Head of caudate nucleus (tissue), 42 donors: Measurements from ENCODE around the gene D2HGDH.
"Not testable (repeated sequence)": the region's sequence is repeated elsewhere in the genome, so short reads cannot be mapped to it uniquely, and the experiment has no call there.

Source experiments
- DNase-seq, 42 donors: peaks; one replicate each; pipeline versions ENCODE4 v3.0.0 to v3.0.0-alpha.2; 2020 to 2021; ENCODE audit warnings: mixed read lengths in 7 of 42
- intact Hi-C: fragments of 100-400 bp; cut with DNase I; formaldehyde crosslinking; loops from one replicate; pipeline ENCODE4 v1.15.0; 2022

D2HGDH gene

DNA sequence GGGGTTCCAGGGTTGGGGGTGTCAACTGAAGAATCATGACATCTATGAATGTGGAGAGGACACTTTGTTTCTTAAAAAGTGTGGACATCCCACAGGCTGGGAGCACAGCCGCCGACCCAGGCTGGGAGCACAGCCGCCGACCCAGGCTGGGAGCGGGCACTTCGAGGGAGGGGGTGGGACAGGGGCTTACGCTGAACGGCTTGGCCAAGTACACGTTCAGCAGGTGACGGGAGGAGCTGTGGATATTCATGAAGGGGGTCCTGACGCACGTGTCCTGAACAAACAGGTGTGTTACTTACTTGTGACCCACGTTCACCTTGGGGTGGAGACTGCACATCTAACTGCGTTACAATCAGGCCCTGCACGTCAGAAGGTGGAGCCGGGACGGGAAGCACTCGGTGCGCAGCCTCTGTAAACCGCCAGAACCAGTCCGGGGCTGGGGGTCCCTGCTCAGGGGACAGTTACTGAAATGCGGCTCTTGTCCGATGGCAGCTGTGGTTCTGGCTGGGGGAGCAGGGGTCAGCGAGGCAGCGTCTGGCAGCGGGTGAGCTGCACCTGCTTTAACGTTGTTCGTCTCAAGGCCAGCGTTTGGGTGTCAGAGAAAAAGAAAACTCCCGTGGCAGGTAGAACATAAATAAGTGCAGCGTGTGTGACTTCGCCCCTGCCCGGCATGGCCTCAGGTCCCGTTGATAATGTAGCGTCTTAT lies 65.9 kb downstream of the D2HGDH start:
- intact Hi-C loops, result not testable (repeated sequence)

DNA sequence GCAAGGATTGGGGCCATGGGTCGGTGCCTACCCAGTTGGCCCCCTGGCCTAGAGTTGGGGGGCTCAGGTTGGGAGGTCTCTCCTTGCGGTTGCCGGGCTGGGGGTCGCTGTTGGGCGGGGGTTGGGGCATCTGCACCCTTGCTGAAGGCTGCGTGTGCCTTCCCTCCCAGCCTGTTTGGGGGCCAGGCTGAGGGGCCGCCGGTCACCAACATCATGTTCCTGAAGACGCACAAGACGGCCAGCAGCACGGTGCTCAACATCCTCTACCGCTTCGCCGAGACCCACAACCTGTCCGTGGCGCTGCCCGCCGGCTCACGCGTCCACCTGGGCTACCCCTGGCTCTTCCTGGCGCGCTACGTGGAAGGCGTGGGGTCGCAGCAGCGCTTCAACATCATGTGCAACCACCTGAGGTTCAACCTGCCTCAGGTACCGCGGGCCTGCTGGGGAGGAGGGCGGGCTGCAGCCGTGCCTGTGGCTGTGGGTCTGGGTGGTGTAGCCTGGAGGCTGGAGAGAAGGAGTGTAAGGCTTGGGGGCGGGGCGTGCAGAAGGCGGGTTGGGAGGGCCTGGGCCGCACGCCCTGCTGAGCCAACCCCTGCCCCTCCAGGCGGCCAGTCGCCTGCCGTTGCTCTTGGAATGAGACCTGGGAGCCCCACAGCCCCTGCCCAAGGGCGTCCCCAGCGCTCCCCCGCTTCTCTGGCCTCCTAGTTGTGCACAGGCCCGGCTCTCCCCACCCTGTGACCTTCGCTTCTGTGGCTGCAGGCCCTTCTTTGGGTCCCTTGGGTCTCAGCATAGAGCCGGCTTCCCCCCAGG lies 67.4 kb downstream of the D2HGDH start:
- intact Hi-C loops, result no loop called here

More for the DNA sequence above, 65.9 kb downstream of the D2HGDH start:
- DNase-seq, result peak in 3 of 42 donors; percentile 3 to 21 (median 8)

DNA sequence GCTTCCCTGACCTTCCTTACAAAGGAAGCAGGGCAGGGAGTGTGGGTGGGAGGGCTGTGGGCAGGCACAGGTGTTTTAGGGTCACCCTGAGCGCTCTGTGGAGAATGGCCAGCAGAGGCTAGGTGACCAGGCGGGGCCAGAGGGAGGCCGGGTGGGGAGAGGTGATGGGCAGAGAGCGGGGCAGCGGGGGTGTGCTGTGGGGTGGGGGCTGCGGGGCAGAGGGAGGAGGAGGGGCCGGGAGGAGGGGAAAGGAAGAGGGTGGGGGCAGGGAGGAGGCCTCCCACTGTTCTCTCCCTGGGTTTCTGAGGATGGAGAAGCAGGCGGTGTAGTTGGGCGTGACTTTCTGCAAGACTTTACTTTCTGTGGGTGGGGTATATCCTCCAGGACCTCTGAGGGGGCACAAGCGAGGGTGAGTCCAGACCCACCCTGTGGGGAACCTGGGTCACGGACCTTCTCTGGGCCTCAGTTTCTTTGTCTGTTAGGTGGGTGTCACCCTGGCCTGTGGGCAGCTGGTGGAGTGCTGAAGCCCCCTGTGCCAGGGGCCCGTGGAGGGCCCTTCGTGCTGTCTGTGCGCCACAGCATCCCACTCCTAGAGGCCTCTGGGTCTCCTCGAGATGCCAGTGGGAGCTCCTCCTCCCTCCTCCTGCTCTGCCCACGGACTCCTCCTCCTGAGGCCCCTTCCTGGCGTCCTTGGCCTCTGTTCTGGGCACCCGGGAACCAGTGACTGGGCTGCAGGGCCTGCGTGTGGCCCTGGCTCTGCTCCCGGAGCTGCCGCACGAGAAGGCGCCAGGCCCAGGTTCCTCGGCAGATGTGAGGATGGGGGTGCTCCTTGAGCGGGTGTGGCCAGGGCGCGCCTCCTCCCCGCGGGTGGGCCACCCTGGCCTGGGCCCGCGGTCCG lies 68.2 kb downstream of the D2HGDH start:
- DNase-seq, result peak in 7 of 42 donors; percentile 3 to 49 (median 42)

More for the DNA sequence above, 67.4 kb downstream of the D2HGDH start:
- peak in 4 of 42 donors; percentile 2 to 40 (median 28) for DNase-seq

DNA sequence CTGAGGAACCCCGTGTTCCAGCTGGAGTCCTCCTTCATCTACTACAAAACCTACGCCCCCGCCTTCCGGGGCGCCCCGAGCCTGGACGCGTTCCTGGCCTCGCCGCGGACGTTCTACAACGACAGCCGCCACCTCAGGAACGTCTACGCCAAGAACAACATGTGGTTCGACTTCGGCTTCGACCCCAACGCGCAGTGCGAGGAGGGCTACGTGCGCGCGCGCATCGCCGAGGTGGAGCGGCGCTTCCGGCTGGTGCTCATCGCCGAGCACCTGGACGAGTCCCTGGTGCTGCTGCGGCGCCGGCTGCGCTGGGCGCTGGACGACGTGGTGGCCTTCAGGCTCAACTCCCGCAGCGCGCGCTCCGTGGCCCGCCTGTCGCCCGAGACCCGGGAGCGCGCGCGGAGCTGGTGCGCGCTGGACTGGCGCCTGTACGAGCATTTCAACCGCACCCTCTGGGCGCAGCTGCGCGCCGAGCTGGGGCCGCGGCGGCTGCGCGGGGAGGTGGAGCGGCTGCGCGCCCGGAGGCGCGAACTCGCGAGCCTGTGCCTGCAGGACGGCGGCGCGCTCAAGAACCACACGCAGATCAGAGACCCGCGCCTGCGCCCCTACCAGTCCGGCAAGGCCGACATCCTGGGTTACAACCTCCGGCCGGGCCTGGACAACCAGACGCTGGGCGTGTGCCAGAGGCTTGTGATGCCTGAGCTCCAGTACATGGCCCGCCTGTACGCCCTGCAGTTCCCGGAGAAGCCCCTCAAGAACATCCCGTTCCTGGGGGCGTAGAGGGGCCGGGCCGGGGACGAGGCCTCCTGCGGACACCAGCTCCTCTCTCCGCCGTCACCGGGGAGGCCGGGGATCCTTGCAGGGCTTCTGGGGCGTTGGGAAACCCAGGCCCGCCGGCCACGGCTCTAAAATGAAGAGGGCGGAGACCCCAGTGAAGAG lies 69.2 kb downstream of the D2HGDH start:
- DNase-seq, result peak; percentile 36 to 86 (median 73)
- intact Hi-C loops, result no loop called here

More for the DNA sequence above, 68.2 kb downstream of the D2HGDH start:
- intact Hi-C loops, result no loop called here

DNA sequence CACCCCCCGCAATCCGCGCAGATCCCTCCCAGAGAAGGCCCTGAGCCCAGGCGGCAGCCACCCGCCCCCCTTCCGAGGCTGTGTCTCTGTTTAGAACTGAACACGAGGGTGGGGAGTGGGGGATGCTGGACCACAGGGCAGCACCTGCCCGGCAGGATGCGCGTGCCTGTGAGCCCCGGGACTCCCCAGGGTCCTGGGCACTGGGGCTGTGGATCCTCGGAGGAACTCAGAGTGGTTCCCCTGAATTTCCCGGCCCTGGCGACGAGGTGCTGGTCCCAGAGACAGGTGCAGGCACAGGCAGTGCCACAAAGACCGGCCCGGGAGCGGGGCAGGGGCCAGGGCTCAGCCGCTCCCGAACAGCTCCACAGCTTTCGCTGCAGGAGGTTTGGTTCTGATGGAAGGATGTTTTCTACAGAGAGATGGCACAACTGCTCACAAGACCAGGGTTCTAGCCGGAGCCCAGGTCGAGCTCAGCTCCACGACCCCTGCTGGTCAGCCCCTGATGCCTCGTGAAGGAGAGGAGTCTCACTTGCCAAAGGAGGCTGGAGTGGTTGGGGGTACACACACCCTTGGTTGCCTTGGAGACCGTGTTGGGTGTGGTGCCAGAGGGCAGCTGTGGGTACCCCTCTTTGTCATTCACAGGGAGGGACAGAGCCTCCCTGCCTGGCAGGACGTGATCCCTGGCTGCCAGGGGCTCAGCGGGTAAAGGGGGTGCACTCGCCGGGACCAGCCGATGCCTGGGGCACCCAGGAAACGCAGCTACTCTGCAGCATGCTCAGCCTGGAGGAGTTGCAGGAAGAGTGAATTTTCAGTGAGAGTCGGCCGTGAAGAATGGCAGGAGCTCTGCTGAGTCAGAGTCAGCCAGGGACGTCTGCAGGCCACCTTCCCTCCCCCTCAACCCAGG lies 70.1 kb downstream of the D2HGDH start:
- DNase-seq, result peak in 10 of 42 donors; percentile 18 to 43 (median 32)
- intact Hi-C loops, result no loop called here

DNA sequence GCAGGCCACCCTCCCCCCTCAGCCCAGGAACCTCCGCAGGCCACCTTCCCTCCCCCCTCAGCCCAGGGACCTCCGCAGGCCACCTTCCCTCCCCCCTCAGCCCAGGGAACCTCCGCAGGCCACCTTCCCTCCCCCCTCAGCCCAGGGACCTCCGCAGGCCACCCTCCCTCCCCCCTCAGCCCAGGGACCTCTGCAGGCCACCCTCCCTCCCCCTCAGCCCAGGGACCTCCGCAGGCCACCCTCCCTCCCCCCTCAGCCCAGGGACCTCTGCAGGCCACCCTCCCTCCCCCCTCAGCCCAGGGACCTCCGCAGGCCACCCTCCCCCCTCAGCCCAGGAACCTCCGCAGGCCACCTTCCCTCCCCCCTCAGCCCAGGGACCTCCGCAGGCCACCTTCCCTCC lies 71.8 kb downstream of the D2HGDH start:
- DNase-seq, intact Hi-C loops: not testable (repeated sequence)

DNA sequence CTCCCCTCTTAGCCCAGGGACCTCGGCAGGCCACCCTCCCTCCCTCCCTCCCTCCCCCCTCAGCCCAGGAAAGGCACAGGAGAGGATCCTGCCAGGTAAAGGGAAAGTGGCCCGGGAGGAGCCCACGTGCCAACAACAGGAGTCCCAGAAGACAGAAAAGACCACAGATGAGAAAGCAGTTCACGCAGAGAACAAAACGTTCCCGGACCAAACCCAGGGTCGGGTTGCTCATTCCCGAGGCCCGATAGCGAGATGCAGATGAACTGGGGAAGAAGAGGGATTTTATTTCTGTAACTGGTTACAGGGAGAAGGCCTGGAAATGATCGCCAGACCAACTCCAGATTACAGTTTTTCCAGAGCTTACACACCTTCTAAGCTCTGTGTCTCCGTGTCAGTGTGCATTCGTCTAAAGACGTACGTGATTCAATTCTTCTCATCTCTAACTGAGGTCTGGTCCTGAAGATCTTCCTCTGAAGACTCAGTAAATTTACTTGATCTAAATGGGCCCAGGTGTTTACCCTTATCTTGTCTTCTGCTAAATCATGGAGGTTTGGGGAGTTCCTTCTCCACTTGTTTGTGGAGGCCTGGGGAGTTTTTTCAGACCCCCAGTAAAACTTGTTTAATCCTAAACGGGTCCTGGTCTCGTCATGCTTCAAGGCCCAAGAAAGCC lies 73.8 kb downstream of the D2HGDH start:
- intact Hi-C loops, result no loop called here
- peak in 2 of 42 donors; percentile 9 to 36 for DNase-seq

DNA sequence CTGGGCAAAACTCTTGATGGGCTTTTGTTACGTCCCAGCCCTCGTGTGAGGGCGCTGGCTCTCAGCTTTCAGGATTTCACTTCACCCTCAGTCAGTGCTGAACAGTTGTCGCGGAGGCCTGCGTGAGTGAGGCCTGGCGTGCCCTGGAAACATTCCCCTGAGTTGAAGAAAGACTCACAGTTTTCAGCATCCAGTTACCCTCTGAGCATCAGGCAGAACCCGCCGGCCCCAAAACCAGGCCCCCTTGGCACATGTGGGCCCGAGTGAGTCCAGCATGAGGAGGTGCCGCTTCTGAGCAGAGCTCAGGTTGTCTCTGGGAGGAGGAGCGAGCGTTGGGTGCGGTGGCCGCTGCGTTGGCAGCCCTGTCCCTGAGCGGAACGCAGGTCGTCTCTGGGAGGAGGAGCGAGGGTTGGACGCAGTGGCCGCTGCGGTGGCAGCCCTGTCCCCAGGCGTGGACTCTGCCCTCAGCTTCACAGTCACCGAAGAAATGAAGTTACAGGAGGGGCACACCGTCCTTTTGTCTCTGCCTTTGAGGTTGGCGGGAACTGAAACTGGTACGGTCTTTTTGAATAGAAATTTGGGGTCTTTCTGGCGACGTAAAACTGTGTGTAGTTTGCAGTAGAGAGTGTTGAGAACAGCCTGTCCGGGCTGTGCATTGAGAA lies 74.4 kb downstream of the D2HGDH start, which contains the start of gene NEU4:
NEU4 (plus strand) TSS at position 473 of the 662 bp plus-strand sequence. CDS start 5,292 bp downstream, outside the sequence.
- peak in 5 of 42 donors; percentile 12 to 44 (median 38) for DNase-seq
- intact Hi-C loops, result no loop called here

DNA sequence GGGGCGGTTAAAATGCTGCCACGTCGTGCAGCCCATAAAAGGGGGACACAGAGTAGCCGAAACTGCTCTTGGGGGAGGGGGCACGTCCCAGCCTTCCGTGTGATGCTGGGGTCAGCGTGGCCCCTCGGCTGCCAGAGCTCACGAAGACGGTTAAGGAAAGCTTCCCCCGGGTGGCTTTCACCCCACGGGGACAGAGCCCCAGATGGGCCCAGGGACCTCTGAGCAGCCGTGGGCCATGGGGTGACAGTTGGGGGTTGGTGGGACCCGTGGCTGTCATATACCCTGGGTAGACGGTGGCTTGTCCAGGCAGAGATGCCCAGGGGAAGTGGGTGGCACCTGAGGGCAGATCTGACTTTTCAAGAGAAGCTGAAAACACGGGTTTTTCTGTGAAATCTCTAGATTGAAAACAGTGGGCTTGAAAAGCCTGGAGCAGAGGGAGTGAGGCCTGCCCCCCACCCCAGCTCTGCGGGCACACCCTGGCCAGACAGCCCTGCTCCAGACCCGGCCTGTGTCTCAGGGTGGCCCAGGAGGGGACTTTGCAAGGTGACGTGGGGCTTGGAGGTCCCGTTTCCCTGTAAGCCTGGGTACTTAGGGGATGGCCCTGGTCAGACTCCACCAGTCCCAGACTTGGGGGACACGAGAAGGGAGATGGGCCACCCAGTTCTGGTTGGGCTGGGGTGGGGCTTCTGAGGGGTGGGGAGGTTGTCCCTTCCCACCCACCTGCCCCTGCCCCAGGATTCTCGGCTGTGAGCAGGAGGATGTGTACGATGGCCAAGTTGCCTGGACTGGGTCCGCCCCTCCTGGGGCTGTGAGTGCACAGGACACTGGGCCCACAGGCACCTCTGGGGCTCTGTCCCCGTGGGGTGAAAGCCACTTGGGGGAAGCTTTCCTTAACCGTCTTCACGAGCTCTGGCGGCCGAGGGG lies 75.2 kb downstream of the D2HGDH start:
- intact Hi-C loops, result no loop called here
- peak in 5 of 42 donors; percentile 1 to 43 (median 17) for DNase-seq

DNA sequence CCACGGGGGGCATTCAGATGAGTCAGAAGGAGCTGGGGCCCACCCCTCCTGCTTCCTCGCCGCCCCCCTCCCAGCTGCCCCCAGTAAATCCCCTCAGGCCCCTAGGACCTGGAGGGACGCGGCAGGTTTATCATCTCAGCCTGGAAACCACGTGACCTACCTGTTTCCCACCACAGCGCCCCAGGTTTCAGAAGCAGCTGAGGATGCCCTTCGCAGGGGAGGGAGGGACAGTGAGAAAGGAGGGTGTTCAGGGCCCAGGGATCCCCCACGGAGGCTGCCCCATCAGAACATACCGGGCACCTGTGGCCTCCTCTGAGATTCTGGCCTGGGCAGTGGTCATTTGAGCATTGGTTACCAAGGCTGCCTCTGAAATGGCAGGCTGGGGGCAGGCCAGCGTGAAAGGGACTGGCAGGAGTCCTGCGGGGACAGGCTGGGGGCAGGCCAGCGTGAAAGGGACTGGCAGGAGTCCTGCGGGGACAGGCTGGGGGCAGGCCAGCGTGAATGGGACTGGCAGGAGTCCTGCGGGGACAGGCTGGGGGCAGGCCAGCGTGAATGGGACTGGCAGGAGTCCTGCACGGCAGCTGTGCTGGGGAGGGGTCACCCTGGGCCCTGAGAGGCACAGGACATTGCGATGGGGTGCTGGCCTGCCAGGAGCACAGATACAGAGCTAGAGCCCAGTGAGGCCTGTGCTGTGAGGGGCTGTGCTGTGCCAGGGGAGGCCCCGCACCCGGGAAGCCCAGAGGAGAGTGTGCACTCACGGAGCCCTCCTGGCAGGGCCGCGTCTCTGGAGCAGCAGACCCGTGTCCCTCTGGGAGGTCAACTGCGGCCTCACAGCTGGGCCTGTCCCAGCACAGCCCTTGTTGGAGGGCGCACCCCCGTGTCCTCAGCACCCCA lies 76.1 kb downstream of the D2HGDH start:
- DNase-seq, result peak in 41 of 42 donors; percentile 53 to 93 (median 75)
- intact Hi-C loops, result no loop called here

DNA sequence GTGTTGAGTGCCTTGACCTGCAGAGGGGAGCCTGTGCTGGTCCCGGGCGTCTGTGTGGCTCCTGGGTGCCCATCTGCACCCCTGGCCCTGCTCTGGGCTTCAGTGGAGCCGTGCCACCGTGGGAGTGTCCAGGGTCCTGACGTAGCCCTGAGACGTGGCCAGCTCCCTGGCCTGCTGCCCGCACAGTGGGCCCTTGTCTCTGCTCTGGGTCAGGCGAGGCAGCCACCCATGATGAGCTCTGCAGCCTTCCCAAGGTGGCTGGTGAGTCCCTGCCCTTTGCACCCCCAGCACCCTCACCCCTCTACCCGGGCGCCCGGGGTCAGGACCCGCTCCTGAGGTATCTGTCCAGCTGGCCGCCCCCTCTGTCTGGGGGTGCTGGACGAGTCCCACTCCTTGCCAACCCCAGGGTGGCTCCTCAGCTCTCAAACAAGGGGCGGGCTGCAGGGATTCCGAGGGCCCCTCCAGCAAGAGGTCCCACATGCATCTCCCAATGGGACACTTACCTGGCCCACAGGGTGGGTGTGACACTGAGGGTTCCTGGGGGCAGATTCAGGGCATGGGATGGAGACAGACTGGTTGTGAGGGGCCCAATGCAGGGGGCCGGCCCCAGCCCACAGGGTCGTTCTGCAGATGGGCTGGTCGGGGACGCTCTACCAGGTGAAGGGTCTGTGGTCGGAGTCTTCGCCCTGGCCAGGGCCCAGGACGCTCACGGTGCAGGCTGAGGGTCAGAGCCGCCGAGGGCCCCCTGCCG lies 76.9 kb downstream of the D2HGDH start:
- peak in 41 of 42 donors; percentile 33 to 88 (median 75) for DNase-seq

DNA sequence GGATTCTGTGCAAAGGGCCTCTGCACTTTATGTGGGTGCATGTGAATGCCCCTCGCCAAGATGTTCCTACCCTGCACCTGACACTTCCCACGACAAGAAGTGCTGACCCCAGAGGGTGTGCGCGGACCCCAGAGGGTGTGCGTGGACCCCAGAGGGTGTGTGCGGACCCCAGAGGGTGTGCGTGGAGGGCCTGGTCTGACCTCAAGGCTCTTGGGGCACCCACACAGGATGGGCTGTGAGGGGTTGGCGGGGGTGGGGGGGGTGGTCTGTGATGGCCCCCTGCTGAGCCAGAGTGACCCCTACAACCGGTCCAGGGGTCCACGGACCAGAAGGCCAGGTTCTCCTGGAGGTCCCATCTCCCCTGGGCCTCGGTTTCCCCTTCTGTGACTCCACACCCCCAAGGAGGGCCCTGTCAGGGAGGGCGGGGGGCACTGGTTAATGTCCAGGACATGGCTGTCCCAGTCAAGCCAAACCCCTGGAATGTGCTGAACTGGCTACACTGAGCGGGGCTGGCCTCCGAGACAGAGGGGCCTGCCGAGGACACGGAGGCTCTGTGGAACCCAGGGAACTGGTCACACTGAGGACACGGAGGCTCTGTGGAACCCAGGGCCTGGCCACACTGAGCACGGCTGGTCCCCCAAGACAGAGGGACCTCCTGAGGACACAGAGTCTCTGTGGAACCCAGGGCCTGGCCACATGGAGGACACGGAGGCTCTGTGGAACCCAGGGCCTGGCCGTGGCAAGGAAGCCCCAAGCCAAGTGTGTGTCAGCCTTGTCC lies 77.7 kb downstream of the D2HGDH start:
- DNase-seq, result peak in 4 of 42 donors; percentile 10 to 36 (median 14)
- intact Hi-C loops, result no loop called here

More for the DNA sequence above, 76.9 kb downstream of the D2HGDH start:
- intact Hi-C loops, result no loop called here
